Raji (cell line): ENCODE results near the gene INPP5A.

Experiments
- POLR2A ChIP-seq: IDR thresholded peaks from 2 replicates; pipeline ENCODE4 v1.6.1; 2011; ENCODE audit warnings: low read depth, low read length, control low read depth; ENCODE audit not compliant: insufficient read depth

The INPP5A gene

GRCh38 chr10:132544744-132545658 is 7.4 kb downstream of the INPP5A start:
- no peak for TF ChIP-seq POLR2A

GRCh38 chr10:132545659-132546367 is 8.2 kb downstream of the INPP5A start:
- TF ChIP-seq POLR2A: no peak

GRCh38 chr10:132546567-132547420 is 9.2 kb downstream of the INPP5A start:
- no peak for TF ChIP-seq POLR2A

GRCh38 chr10:132547421-132547861 is 9.9 kb downstream of the INPP5A start:
- no peak for TF ChIP-seq POLR2A

- TF ChIP-seq POLR2A: no peak
Measured at GRCh38 chr10:132548106-132548823, 10.7 kb downstream of the INPP5A start.

- no peak for TF ChIP-seq POLR2A
Measured at GRCh38 chr10:132548869-132549268, 11.3 kb downstream of the INPP5A start.

- no peak for TF ChIP-seq POLR2A
Measured at GRCh38 chr10:132549371-132549770, 11.8 kb downstream of the INPP5A start.

- no peak for TF ChIP-seq POLR2A
Measured at GRCh38 chr10:132550366-132551092, 12.9 kb downstream of the INPP5A start.

GRCh38 chr10:132551093-132551807 is 13.7 kb downstream of the INPP5A start:
- 0 out of 2 replicates have a peak, but pooled peaks have one; percentile 12 for TF ChIP-seq POLR2A

- TF ChIP-seq POLR2A: no peak
Measured at GRCh38 chr10:132551808-132552130, 14.2 kb downstream of the INPP5A start.

GRCh38 chr10:132554053-132554990 is 16.7 kb downstream of the INPP5A start:
- TF ChIP-seq POLR2A: no peak

- TF ChIP-seq POLR2A: no peak
Measured at GRCh38 chr10:132554991-132555647, 17.5 kb downstream of the INPP5A start.
